Fibroblast of the aortic adventitia (primary cell): Measurements from ENCODE around the gene TEAD1. TPM values are rescaled to one million over a fixed set of nuclear protein-coding genes. Genes with fewer than 3 reads are reported as not detected.

Experiments used
- DNase-seq: peaks from one replicate; pipeline ENCODE4 v3.0.0-alpha.2; 2010; ENCODE audit warnings: low read depth
- H3K4me3 ChIP-seq: 2 replicates; pipeline ENCODE4 v1.5.1; 2011; ENCODE audit warnings: low read depth, mild to moderate bottlenecking, control low read depth, low read length, moderate library complexity
- total RNA-seq: library from RNA; depleted of rRNA; stranded (reverse); fragments of >200 nt; gene quantifications from 2 replicates; pipeline ENCODE4 v1.2.3, GENCODE V29; 2012; ENCODE audit warnings: low replicate concordance
- TF ChIP-seq, protein P1 (sequence below): IDR thresholded peaks from 2 replicates; pipeline ENCODE4 v1.5.1; 2011; ENCODE audit warnings: mild to moderate bottlenecking, low read length, control low read depth, inconsistent platforms; ENCODE audit not compliant: insufficient read depth

Gene TEAD1
- total RNA-seq, 1 donor: 117 TPM

DNA sequence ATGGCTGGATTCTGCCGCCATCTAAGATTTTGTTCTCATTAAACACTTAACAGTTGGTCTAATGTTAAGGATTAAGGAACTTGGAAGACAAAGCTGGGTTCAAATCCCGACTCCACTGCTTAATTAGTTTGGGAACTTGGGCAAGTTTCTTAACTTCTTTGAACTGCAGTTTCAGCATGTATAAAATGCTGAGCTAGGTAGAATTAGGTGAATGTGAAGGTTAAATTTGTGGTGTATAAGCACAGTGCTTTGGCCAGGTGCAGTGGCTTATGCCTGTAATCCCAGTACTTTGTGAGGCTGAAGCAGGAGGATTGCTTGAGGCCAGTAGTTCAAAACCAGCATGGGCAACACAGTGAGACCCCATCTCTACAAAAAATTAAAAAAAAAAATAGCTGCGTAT is 174.2 kb downstream of the TEAD1 start:
- H3K4me3 ChIP-seq: no peak overlapping the region
- DNase-seq: no peak
- TF ChIP-seq, protein P1, sequence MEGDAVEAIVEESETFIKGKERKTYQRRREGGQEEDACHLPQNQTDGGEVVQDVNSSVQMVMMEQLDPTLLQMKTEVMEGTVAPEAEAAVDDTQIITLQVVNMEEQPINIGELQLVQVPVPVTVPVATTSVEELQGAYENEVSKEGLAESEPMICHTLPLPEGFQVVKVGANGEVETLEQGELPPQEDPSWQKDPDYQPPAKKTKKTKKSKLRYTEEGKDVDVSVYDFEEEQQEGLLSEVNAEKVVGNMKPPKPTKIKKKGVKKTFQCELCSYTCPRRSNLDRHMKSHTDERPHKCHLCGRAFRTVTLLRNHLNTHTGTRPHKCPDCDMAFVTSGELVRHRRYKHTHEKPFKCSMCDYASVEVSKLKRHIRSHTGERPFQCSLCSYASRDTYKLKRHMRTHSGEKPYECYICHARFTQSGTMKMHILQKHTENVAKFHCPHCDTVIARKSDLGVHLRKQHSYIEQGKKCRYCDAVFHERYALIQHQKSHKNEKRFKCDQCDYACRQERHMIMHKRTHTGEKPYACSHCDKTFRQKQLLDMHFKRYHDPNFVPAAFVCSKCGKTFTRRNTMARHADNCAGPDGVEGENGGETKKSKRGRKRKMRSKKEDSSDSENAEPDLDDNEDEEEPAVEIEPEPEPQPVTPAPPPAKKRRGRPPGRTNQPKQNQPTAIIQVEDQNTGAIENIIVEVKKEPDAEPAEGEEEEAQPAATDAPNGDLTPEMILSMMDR: no peak

GRCh38 chr11:12853325-12853651 is 179.1 kb downstream of the TEAD1 start:
- DNase-seq: no peak
- H3K4me3 ChIP-seq: no peak overlapping the region
- TF ChIP-seq, protein P1: no peak

DNA sequence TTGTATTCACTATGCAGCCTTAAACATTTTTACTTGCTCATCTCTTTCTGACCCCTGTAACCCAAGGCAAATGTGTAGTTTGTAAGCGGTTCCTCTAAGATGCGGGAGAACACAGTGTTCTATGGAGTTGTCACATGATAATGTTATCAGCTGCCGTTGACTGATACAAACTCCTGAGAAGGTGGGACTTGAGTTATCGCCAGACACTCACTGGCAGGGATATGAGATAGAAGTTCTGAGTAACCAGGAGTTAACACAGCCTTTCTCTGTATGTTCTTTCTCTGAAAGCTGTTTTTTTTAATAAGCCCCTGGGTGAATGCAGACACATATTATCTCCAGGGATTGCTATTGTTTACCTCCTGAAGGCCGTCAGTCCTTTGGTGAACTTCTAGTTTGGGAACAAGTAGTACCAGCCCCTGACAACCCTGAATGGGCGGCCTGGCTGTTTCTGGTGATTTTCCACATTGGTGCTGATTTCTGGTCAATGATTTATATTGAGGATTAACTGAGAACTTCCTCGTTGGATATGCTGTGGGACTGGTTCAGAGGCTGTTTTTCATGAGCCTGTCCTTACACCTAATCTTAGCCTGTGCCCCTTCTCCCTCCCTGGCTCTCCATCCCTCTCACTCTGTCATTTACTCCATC is 179.6 kb downstream of the TEAD1 start:
- TF ChIP-seq, protein P1: no peak
- no peak overlapping the region for H3K4me3 ChIP-seq
- peak; percentile 40 for DNase-seq

DNA sequence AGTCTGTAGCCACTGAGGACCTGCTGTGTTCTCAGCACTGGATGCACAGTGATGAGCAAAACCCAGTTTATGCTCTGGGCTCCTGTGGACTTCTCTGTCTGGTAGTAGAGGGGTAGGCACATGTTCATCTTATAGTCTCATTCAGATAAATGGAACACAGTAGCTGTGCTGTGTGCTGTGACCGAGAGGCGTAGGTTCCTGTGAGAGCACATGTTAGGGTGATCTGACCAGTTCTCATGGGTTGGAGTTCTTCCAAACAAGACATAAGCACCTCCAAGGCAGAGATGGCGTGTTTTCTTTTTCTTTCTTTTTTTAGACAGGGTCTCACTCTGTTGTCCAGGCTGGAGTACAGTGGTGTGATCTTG is 180.1 kb downstream of the TEAD1 start:
- no peak for DNase-seq
- TF ChIP-seq, protein P1: no peak
- no peak overlapping the region for H3K4me3 ChIP-seq

- DNase-seq: no peak
- TF ChIP-seq, protein P1: no peak
- no peak overlapping the region for H3K4me3 ChIP-seq
Observed at GRCh38 chr11:12854829-12855228, 180.6 kb downstream of the TEAD1 start.

GRCh38 chr11:12856338-12856737 is 182.1 kb downstream of the TEAD1 start:
- H3K4me3 ChIP-seq: no peak overlapping the region
- DNase-seq: no peak
- TF ChIP-seq, protein P1: no peak

DNA sequence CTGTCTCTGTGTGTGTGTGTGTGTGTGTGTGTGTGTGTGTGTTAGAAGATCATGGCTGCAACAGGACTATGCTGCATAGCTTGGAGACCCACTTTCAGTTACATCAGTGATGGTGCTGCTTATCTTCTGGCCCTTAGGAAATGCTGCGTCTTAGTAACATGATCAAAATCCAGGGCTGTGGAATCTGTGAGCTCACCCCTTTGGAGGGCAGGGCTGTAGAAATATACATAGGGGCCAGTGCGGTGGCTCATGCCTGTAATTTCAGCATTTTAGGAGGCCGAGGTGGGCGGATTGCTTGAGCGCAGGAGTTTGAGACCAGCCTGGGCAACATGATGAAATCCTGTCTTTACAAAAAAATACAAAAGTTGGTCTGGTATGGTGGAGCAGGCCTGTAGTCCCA is 183.4 kb downstream of the TEAD1 start:
- H3K4me3 ChIP-seq: no peak overlapping the region
- DNase-seq: no peak
- TF ChIP-seq, protein P1: no peak
